ENCODE data around the gene TMEM213.
A peak's percentile ranks its signal among the peaks of the same experiment; 100 is the strongest.

TMEM213 gene

DNA sequence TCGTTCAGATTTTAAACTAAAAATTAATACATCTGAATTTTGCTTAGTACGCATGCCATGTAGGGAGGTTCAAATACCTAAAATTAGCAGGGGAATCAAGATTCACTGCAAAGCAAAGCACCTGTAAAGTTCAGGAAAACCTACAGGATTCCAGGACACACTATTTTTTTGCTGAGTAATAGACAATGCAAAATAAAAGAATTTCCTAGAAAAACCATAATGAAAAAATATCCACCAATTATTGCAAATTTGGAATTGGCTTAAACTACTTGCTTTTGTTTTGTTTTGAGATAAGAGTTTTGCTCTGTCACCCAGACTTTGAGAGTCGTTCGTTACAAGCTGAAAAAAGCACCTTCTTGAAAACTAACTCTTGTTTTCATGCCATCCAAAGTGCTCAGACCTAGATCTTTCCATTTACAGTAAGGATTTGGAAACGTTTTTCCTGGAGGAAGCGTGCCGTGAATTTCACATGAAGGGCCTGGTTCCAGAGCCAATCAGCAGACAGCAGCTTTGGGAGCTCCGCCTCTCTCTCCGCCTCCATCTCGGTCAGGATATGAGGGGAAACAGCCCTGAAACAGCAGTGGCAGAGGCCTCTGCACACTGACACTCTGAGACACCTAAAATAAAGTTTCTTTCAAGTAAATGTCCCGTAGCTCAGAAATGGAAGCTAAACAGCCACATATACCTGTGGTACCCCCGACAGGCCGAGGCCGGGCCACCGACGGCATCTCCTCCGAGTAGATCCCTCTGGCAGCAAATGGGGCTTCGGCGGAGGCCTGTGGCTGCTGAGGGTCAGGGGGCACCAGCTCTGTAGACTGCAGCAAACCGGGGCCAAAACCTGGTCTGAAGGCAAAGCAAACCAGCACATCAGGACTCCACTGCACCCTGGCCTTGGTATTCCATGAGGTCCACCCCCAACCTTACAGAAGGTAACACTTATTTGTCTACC lies 46.1 kb downstream of the TMEM213 start:
- no peak for DNase-seq

DNA sequence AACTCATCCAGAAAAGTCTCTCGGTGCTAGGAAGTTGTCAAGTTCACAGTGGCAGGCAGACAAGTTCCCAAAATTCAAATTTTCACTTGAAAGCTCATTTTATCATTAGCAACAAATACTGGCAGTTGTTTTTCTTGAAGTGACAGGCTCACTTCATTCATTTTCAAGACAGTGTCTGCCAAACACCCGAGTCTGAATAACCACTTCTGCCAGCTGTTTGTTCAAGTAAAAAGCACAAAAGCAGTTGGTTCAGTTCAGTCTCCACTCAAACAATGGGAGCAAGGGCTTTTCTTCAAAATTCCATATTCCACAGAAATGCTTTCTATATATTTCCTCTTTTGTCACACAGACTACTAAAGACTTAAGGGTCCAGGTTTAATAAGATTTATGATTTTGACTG lies 47.9 kb downstream of the TMEM213 start:
- no peak for DNase-seq

DNA sequence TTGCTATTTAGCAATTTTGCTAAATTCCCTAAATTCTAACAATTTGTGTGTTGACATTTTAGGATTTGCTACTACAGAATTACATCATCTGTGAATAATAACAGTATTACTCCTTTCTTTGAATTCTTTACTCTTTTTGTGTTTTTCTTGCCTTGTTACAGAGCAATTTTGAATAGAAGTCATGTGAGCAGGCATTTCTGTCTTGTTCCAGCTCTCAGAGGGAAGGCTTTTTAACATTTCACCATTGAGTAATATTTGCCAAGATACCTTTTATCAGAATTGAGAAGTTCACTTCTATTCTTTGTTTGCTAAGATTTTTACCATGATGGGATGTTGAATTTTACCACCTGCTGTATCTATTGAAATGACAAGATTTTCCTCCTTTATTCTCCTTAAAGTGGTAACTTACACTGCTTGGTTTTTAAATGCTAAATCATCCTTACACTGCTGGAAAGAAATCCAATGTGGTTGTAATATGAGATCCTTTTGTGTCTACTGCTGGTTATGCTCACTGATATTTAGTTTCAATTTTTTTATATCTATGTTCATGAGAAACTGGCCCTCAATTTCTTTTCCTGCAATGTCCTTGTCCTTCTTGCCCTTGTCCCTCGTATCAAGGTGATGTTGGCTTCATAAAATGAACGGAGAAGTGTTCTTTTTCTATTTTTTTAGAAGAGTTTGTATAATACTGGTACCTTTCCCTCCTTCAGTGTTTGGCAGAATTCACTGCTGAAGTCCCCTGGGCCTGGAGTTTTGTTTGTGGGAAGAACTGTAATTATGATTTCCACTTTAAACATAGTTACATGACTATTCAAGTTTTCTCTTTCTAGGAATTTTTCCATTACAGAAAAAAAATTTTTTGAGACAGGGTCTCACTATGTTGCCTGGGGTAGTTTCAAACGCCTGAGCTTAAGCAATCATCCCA lies 50.5 kb downstream of the TMEM213 start:
- DNase-seq = no peak

DNA sequence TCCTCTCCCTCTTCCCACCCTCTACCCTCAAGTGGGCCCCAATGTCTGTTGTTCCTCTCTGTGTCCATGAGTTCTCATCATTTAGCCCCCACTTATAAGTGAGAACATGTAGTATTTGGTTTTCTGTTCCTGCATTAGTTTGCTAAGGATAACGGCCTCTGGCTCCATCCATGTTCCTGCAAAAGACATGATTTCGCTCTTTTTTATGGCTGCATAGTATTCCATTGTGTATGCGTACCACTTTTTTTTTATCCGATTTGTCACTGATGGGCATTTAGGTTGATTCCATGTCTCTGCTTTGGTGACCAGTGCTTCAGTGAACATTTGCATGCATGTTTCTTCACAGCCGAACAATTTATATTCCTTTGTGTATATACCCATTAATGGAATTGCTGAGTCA lies 51.9 kb downstream of the TMEM213 start:
- DNase-seq = no peak

DNA sequence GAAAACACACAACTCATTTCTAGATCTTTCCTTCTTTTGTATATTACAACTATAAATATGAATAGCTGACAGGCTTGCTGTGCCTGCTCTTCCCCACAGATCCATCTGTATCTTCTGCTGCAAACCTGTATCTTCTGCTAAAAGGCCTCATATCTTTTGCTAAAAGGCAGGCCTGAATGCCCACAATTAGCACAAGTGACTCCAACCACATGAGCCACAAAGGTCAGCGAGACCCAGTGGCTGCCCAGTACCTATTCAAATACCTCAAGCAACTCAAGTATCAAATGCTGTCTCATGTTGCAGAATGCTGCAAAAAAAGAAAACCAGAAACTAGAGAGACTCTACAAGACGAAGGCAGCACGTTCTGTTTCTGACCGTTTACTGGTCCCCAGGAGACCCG lies 54.7 kb downstream of the TMEM213 start:
- DNase-seq = no peak

DNA sequence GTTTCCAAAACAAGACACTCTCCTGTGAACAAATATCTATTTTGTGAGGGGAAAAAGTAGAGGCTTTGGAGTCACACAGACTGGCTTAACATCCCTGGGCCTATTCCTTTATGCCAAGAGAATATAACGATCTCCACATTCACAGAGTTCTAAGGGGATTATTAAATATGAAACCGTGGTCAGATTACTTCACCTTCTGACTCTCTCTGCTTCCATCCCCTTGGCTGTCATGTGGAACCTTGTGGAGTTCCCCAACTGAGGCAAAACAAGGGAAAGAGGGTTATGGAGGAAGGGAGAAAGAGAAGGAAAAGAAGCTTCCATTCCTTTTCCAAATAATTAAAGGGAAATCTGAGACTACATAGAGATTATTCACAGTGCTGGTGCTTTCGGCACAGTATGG lies 55.7 kb downstream of the TMEM213 start:
- no peak for DNase-seq

DNA sequence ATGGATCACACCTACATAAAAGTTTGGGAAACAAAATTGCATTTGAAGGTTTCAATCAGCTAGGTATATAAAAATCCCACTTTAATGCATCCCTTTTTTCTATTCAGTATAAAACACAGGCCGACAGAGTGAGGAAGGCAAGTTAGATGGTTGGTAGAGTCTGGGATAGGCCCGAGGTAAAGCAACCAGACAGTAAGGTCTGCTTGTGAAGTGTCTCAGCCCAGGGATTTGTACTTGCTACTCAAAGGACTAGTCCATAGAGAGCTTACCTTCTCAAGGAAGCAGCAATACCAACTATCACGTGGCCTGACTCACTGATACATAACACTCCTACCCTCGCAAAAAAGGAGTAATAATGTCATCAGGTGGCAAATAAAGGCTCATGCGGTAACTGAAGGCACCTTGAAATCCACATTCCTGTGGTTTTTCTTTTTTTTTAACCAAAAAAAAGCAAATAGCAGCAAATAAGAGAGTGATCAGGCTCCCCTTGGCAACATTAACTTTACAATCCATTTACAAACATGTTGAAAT lies 56.4 kb downstream of the TMEM213 start:
- no peak for DNase-seq

DNA sequence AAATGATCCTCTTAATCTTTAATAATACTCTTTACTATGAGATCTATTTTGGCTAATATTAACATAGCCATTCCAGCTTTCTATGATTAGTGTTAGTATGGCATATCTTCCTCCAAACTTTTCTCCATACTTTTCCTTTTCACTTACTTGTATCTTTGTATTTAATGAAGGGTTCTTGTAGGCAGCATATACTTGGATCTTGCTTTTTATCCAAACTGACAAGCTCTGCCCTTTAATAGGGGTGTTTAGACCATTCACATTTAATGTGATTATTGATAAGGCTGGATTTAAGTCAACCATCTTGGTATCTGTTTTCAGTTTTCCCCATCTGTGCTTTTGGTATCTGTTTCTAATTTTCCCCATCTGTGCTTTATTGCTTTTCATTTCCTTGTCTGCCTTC lies 59.9 kb downstream of the TMEM213 start:
- DNase-seq = no peak

DNA sequence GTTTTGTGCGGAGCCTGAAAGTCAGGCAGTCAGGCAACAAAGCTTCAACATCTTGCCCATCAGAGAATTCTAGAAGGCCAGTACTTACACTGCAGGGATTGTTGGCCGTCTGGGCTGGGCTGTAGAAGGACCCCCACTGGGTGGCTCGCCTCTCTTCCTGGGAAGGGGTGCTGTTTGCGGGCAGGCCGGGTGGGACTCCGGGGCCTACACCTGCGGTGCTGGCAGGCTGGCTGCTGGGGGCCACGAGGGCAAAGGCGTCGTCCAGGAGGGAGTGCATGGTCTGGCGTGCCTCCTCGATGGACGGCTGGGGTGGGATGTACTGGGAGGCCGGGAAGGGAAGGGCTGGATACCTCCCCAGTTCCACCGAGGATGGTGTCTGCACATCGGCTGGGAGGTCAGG lies 63.3 kb downstream of the TMEM213 start:
- DNase-seq = no peak

DNA sequence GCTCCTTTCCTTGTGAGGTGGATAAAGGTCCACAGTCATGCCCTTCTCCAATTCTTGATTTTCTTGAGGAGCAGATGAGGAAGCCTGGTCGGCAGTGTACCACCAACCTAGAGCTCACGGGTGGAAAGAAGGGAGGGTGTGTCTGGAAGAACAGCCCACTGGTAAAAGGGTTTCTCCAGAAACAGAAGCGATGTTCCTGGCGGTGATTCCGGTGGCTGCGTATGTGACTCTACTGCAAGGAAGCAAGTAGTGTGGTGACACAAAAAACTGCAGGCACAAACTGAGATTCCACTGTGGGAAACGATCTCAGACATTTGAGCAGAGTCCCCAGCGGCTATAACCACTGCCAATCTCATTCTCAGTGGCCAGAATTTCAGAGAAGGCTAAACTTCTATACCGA lies 66.1 kb downstream of the TMEM213 start:
- no peak for DNase-seq

DNA sequence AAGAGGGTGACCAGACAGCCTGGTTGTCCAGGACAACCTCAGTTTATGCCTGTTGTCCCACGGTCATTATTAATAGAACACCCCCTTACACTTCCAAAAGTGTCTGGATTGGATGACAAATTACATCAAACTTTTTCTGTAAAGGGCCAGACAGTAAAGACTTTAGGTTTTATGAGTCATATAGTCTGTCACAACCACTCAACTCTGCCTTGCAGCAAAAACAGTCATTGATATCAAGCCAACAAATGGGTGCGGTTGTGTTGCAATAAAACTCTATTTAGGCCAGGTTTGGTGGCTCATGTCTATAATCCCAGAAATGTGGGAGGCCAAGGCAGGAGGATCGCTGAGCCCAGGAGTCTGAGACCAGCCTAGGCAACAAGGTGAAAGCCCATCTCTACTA lies 66.9 kb downstream of the TMEM213 start:
- peak; percentile 31 for DNase-seq

DNA sequence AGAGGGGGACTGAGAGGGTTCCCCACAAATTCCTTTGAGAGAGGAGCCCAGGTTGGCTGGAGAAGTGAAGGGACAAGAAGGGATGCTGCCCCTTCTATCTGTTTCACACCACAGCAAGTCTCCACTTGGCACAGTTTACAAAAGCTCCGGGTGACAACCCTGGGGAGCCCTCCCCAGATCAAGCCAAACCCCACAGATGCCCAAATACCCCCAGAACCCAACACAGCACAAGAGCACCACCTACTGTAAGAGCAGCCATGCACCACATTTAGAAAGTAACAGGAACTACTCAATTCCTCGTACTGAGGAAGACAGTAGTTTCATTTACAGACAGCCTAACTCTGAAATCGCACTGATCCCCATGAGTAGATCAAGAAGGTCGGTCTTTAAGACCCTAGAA lies 68.0 kb downstream of the TMEM213 start:
- peak; percentile 22 for DNase-seq

DNA sequence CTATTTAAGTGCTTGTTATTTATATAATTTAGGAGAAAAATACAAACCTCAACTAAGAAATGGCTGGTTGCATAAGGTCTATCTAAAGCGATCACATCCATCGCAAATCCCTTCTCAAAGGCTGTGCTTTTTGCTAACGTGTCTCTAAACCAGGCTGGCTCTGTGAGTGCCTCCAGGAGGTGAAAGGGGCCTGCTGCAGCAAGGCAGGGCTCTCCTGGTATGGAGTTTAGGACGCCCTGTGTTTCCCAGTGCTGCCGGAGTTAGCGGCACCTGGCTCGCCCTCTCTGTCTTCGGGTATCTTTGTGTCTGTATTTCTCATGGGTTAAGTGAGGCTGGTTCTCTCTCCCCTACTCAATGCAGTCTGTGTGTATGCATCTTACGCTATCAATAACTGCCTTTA lies 68.6 kb downstream of the TMEM213 start:
- no peak for DNase-seq

DNA sequence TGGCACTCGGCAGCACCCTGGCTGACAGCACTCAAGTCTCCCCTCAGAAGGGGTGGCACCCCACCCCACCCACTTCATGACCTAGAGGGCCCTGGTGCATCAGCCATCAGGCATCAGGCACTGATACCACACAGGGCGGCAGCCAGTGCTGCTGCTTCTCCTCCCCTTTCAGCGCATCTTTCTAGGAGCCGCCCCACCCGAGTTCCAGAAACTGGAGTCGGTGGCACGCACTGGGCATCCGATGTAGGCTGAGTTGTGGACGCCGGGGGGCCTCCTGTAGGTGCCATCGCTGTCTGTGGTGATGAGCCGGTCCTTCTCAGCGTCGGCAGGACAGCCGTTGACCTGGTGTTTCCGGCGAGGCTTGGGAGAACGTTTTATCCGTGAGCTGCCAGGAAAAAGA lies 70.0 kb downstream of the TMEM213 start:
- DNase-seq = no peak

DNA sequence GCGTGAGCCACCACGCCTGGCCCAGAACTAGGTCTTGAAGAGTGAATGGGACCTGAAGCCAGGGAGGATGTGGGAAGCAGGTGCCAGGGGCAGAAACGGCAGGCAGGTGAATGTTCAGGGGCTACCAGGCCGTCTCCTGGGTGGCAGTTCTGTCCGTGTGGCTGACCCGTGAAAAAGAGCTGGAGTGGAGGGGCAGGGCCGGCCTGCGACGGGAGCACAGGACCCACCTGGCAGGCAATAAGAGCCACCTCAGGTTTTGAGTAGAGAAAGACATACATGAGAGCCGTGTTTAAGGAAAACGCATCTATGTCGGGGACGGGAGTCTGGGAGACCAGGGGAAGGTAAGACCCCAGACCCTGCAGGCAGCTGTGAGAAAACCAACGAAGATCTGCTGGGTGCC lies 70.9 kb downstream of the TMEM213 start:
- DNase-seq = no peak

DNA sequence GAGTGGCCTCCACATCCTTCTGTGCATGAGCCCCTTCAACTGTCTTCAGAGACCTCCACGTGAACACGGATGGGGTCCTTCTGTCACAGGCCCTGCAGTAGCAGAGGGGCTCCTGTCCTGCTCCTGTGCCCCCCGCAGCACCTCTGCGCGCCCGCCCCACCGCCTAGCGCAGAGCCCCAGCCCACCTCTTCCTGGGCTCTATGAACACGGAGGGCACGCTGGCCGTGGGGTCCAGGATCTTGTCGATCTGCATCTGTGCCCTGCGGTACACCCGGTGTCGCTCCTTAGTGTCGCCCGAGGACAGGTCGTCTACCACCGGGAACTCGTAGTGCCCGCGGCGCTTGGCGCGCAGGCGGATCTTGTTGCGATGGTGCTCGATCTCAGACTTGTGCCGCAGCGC lies 71.6 kb downstream of the TMEM213 start:
- no peak for DNase-seq

DNA sequence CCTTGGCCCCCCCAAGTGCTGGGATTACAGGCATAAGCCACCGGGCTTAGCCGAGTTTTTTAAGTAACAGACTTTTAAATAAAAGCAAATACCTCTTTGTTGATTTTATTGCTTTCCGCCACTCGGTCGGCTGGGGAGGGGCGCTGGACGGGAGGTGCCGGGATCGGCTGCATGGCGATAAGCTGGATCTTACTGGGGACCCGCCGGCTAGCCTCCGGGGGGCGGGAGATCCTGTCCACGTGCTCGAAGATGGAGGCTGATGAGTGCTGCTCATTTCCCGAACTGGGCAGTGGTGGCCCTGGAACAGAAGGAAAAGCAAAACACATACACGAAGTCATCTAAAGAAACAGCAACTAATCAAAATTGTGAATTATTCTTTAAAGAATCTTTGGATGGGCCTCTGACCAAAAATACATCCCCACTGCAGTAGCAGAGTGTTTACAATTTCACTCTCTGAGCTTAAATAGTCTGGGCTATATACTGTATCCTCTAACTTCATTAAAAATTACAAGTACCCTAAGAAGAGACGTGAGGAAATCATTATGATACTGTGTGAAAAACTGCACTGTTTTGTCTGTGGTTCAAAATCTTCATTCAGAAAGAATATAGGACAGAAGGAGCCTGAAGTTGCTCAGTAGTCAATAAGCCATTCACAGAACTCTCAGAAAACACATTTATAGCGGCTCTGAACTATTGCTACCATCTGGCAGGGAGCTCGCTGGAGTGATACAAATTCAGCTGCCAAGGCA lies 73.4 kb downstream of the TMEM213 start:
- DNase-seq = no peak

DNA sequence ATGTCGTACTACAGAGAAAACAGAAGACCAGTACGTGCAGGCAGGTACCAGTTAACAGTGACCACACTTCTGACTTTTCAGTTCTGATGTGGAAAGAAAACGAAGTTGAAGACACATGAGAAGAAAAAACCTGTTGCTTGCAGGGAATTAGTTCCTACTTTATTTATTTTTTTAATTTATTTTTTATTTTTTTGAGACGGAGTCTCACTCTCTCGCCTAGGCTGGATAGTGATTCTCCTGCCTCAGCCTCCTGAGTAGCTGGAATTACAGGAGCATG lies 74.0 kb downstream of the TMEM213 start:
- DNase-seq = no peak

DNA sequence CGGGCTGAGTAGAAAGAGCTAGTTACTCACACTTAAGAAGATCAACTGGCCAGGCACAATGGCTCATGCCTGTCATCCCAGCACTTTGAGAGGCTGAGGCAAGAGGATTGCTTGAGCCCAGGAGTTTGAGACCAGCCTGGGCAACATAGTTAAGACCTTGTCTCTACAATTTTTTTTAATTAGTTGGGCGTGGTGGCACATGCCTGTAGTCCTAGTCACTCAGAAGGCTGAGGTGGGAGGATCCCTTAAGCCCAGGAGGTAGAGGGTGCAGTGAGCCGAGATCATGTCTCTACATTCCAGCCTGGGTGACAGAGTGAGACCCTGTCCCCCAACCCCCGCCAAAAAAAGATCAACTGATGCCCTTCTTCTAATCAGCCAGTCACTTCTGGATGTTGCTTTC lies 74.8 kb downstream of the TMEM213 start:
- no peak for DNase-seq

DNA sequence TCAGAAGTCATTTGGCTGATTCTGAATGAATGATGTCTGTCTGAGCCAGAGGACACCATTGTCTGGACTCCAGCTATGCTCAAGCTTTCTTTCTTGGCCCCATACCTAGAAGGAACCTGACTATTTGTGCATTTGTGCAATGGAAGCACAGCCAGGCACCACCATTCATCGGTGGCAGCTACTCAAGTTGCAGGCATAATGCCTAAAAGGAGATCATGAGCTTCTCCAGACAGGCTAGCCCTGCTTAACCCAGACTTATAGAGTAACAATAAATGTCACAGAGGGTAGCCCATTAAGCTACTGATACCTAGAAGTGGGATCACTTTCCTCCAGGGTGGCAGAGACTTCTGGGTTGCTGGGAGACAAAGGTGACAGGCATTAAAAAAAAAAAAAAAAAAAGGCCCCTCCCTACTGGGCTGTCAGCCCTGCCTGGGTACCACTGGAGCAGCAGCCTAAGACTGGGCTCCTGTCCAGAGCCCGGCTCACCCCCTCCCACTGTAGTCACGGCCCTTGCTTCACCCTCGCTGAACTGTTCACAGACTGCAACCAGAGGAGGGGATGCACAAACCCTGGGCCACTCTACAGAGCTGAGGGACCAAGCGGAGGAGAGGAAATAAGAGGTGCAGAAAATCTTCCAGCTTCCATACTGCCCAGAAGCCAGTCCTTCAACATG lies 75.6 kb downstream of the TMEM213 start:
- no peak for DNase-seq

DNA sequence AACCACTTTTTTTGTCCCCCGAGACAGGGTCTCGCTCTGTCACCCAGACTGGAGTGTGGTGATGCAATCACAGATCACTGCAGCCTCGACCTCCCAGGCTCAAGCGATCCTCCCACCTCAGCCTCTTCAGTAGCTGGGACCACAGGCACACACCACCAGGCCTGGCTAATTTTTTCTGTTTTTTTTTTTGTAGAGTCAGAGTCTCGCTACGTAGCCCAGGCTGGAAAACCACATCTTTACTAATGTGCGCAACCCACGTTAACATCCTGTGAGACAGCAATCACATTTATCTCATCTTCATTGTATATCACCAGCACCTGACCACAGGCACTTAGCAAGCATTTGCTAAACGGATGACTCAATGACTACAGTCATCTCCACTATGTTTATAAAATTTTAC lies 78.0 kb downstream of the TMEM213 start:
- peak; percentile 61 for DNase-seq

DNA sequence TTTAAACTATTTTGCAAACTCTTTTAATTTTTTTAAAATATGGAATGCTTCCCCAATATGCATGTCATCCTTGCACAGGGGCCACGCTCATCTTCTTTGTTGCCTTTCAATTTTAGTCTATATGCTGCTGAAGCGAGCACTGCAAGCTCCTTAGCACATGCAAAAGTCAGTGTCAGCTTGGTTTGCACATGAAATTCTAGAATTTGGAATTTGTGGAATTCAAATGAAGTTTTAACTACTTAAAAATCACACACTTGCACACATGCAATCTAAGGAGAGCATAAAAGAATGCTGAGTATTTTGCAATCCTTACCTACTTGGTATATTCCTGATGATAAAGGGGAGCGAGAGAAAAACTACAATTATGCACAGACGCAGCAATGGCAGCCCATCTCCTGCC lies 78.5 kb downstream of the TMEM213 start:
- no peak for DNase-seq

DNA sequence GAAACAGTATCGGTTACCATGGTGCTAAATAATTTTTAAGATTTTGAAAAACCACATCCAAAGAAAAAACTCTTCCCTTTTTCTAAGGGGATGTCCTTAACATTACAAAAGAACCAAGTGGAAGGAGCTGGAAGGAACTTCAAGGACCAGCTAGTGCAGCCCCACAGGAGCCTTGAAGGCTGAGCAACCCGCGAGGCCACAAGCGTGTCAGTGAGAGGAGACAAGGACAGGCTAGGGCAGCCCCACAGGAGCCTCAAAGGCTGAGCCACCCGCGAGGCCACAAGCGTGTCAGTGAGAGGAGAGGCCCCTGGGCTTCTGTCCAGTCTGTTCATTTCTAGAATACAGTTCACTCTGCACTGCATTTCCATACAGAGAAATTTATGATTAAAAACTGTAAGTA lies 80.3 kb downstream of the TMEM213 start:
- DNase-seq = no peak

Data from NK-92 treated with Interleukin-12 subunit alpha and Interleukin-12 subunit beta, amount 100 ng/mL, for 24 hours (cell line).